Activated T-cell treated with anti-CD3 and anti-CD28 coated beads, Interleukin-2, amount 50 U/mL, for 1 hour (primary cell): ENCODE measurements around the gene CYB561A3.

Experiments
- DNase-seq: peaks from one replicate; pipeline ENCODE4 v3.0.0-alpha.2; 2020

CYB561A3 gene

DNA sequence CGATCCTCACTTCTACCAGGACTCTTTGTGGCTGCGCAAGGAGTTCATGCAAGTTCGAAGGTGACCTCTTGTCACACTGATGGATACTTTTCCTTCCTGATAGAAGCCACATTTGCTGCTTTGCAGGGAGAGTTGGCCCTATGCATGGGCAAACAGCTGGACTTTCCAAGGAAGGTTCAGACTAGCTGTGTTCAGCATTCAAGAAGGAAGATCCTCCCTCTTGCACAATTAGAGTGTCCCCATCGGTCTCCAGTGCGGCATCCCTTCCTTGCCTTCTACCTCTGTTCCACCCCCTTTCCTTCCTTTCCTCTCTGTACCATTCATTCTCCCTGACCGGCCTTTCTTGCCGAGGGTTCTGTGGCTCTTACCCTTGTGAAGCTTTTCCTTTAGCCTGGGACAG, 7.0 kb upstream of the CYB561A3 start:
- no peak for DNase-seq

GRCh38 chr11:61367406-61367805, 5.7 kb upstream of the CYB561A3 start:
- DNase-seq = no peak

DNA sequence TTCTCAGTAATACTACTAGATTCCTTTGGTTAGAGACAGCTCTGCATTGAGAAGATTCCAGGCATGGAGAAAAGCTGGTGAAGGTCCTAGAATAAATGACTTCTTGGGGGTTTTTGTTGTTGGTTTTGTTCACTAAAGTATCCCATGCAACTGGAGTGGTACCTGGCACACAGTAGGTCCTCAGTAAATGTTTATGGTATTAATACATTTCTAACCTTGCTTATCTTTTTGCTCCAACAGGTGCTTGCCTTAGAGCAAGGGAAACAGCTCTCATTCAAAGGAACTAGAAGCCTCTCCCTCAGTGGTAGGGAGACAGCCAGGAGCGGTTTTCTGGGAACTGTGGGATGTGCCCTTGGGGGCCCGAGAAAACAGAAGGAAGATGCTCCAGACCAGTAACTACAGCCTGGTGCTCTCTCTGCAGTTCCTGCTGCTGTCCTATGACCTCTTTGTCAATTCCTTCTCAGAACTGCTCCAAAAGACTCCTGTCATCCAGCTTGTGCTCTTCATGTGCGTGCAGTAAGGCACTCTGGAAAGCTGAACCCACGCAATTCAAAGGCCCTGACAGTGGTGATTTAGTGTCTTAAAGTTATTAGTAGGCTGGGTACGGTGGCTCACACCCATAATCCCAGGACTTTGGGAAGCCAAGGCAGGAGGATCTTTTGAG, 2.5 kb upstream of the CYB561A3 start:
- DNase-seq = no peak

- DNase-seq = no peak
Observed at GRCh38 chr11:61362542-61362875, 827 bp upstream of the CYB561A3 start.

DNA sequence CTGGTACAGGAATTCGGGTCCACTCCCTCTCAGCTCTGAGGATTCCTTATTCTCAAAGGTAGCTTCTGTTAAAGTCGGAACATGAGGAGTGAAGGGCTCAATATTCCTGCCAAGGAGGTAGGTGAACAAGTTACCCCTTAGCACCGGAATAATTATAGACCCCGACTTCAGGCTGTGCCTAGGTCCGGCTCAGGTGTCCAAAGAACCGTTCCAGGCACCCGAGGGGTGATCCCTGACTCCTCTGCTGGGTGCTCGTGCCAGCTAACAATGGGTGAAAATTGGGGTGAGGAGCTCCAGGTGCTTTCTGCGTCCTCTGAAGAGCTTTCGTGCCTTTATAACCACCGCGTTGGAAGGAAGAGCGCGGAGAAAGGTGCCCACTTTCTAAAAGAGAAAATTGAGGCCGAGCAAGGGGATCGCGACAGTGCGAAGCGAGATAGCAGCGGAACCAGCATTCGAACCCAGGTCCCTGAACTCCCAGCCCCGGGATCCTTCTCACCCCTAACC, 393 bp downstream of the CYB561A3 start:
- DNase-seq = no peak

DNA sequence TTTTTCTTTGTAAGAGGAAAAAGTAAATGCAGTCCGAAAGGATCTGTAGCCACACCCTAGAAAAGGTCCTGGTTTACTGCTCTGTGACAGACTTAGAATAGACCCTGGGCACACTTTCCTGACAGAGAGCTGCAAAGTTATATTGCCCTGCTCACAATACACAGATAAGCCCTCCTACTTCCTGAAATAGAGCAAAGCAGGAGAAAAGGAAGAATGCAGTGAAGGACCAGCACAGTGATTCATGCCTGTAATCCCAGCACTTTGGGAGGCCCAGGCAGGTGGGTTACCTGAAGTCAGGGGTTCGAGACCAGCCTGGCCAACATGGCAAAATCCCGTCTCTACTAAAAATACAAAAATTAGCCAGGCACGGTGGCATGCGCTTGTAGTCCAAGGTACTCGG, 2.2 kb downstream of the CYB561A3 start:
- DNase-seq = no peak

DNA sequence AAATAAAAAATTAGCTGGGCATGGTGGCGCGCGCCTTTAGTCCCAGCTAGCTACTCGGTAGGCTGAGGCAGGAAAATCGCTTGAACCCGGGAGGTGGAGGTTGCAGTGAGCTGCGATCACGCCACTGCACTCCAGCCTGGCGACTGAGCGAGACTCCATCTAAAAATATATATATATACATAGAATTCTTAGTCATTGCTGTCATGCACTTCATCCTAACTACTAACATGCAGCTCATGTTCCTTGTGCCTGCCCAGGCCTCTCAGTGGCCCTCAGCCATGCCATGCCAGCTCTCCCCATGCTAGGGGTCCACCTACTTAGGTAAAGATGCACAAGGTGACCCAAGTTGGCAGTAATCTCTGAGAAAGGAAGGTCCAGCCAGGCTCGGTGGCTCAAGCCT, 3.1 kb downstream of the CYB561A3 start:
- DNase-seq = no peak

- DNase-seq = no peak
Observed at GRCh38 chr11:61357894-61358239, 3.8 kb downstream of the CYB561A3 start.

GRCh38 chr11:61357233-61357893, 4.3 kb downstream of the CYB561A3 start:
- no peak for DNase-seq

DNA sequence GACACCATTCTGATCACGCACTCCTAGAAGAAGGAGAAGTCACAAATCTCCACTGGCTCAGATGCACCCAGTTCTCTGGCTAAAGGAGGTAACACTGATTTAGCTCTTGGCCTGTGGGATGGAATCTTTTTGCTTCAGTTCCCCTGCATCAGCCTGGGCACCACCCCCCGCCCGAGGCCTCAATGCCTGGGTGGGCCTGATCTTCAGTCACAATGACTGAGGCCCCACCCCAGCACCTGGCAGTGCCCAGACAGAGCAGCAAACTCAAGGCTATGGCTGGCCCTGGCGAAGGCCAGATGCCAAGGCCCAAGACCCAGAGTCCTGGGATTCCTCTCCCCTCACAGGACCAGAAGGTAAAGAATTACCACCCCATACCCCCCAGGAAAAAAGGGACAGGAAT, 5.0 kb downstream of the CYB561A3 start:
- no peak for DNase-seq

GRCh38 chr11:61354208-61354607, 7.5 kb downstream of the CYB561A3 start:
- DNase-seq = no peak

DNA sequence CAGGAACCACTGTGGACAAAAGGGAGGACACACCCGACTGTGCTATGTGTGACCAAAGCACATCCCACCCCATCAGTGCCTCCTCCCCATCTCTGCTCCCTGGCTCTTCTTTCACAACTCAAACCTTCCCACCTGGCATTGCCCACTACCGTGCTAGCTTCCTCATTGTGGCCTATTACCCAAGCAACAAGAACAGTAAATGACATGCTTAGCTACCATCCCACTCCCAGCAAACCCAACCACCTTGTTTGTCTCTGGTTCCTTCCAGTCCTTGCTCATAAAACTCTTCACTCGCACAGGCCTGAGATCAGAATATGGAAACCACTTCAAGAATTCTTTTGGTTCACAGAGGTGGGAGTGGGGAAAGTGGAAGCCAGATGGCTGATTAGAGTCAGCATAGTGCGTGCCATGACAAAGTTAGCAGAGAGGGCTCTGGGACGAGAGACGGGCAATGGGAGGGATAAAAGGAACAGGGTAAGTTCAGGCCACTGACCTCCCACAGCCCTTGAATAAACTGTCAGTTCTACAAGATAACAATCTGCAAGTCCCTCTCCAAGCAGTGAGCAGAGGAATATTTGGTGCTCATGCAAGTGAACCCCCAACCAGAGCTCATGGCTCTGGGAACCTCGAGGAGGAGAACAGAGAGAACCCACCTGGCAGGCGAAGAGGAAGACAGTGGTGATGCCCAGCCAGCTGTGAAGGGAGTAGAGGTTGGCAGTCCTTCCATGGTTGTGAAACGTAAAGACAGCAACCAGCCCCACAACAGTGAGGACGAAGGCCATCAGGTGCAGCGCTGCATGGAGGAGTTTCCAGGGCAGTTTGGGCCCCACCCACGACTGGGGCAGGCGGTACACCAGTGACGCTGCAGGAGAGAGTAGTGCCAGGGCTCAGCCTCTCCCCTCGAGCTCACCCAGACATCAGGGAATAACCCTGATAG, 8.3 kb downstream of the CYB561A3 start:
- no peak for DNase-seq

DNA sequence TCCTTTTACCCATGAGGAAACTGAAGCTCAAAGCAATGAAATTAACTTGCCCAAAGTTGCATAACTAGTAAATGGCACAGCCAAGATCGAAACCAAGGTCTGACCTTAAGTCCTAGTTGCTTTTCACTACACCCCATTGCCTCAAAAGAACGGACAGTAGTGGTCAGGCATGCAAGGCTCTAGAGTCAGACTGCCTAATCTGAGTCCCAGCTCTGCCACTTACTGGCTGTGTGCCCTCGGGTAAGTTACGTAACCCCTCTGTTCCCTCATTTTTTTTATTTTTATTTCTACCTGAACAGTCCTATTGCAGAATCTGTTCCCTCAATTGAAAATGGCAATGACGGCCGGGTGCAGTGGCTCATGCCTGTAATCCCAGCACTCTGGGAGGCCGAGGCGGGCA, 9.6 kb downstream of the CYB561A3 start:
- DNase-seq = no peak

GRCh38 chr11:61350803-61351202, 10.9 kb downstream of the CYB561A3 start:
- no peak for DNase-seq

DNA sequence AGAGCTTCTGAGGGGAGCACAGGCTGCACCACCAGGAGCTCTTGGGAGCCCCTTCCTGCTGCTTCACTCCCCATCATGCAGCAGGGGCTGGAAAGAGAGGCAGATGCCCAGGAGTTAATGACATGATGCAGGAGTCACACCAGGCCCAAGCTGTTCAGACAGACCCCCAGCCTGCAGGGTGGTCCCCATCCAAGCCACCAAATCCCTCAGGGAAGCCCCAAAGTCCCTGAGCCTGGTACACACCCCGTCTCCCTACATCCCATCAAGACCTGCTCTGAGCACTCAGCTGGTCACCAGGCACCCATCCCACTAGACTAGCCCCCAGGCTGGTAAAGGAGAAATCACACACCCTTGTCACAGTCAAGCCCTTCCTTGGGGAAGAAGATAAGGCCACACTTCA, 11.3 kb downstream of the CYB561A3 start:
- DNase-seq = no peak

DNA sequence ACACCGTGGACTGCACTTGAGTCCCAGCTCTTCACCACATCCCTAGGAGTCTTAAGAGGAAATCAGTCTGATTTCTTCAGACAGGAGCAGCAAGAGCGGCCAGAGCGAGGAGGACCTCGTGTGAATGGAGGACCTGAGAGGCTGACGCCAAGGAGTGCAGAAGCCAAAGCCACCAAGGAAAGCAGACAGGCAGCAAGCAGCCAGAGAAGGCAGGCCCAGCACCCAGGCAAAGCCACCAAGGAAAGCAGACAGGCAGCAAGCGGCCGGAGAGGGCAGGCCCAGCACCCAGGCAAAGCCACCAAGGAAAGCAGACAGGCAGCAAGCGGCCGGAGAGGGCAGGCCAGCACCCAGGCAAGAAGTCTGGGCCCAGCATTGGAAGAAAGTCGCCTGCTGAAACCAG, 11.8 kb downstream of the CYB561A3 start:
- no peak for DNase-seq

DNA sequence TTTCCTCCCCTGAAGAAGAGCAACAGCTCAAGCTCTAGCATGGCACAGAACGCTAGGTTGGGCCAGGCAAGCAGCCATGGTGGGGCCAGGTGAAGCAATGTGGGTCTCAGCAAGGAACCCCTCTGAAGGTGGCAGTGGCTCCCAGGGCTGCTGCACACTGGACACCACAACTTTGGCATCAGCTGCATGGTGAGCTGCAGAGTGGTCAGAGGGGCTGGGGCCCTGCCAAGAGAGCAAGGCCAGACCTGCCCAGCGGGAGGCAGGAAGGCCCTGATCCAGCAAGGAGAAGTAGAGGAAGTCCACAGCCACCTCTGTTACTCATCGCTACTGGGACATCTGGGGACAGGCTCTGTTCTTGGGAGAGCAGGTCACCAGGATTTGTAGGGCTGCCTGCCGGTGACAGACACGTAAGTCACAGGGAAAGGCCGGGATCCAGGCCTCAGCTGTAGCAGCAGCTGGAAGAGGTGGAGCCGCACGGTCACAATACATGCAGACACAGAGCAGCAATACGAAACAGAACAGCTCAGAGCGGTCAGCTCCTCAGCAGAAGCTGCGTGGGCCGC, 12.4 kb downstream of the CYB561A3 start:
- DNase-seq = no peak

DNA sequence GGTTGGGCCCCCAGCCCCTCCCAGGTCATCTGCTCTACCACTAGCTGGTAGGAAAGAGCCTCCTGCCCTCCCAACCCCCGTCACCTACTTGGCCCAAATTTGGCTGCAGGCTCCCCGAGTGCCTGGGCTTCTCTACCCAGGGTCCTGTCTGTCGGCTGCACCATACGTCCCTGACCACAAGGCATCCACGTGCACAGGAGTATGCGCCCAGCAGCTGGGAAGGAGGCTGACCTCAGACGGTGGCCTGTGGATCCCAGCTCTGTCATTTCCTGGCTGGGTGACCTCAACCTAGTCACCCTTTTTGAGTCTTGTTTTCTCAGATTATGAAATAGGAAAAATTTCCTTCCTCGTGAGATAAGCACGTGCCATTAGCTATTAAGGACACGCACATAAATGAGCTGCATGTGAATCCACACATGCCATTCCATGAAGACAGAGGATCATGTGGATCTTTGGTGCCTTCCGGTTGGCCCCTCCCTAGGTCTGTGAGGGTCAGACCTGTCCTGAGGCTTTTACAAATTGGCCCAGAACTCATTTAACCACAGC, 13.7 kb downstream of the CYB561A3 start:
- DNase-seq = no peak

- no peak for DNase-seq
Observed at GRCh38 chr11:61345954-61346843, 15.5 kb downstream of the CYB561A3 start.

DNA sequence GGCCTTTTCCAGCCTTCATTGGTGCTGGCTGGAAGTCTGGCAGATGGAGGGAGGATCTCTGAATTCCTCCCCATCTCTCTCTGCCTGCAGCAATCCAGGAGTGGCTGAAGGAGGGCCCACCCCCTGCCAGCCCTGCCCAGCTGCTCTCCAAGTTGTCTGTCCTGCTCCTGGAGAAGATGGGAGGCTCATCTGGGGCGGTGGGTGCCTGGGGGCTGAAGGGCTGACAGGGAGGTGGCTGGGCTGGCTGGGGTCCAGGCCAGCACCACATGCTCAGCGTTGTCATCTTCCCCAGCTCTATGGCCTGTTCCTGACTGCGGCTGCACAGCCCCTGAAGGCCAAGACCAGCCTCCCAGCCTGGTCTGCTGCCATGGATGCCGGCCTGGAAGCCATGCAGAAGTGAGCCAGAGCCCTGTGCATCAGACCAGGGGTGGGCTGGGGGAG, 16.5 kb downstream of the CYB561A3 start:
- DNase-seq = no peak

- no peak for DNase-seq
Observed at GRCh38 chr11:61343792-61344745, 17.6 kb downstream of the CYB561A3 start.
